ENCODE measurements around the gene RPL27A. TPM values are rescaled to one million over a fixed set of nuclear protein-coding genes. Genes with fewer than 3 reads are reported as not detected.

The RPL27A gene
- total RNA-seq, 1 donor from 2014 or later: 653 TPM

GRCh38 chr11:8720352-8720751 lies 37.8 kb downstream of the RPL27A start:
- DNase-seq (ENCODE audit: low spot score): no peak

- no peak for DNase-seq (ENCODE audit: low spot score)
Observed at GRCh38 chr11:8720868-8721608, 38.4 kb downstream of the RPL27A start.

- DNase-seq (ENCODE audit: low spot score): no peak
Observed at GRCh38 chr11:8721609-8722500, 39.3 kb downstream of the RPL27A start.

GRCh38 chr11:8722809-8723208 lies 40.2 kb downstream of the RPL27A start:
- no peak for DNase-seq (ENCODE audit: low spot score)

GRCh38 chr11:8723711-8724110 lies 41.1 kb downstream of the RPL27A start:
- DNase-seq (ENCODE audit: low spot score): no peak

- DNase-seq (ENCODE audit: low spot score): no peak
Observed at GRCh38 chr11:8724682-8725081, 42.1 kb downstream of the RPL27A start.

GRCh38 chr11:8726395-8726794 lies 43.8 kb downstream of the RPL27A start:
- no peak for DNase-seq (ENCODE audit: low spot score)

GRCh38 chr11:8728563-8728962 lies 46.0 kb downstream of the RPL27A start:
- DNase-seq (ENCODE audit: low spot score): no peak

GRCh38 chr11:8729067-8729466 lies 46.5 kb downstream of the RPL27A start:
- DNase-seq (ENCODE audit: low spot score): no peak

GRCh38 chr11:8729837-8730696 lies 47.5 kb downstream of the RPL27A start:
- no peak for DNase-seq (ENCODE audit: low spot score)

- no peak for DNase-seq (ENCODE audit: low spot score)
Observed at GRCh38 chr11:8730697-8731020, 48.1 kb downstream of the RPL27A start.

- no peak for DNase-seq (ENCODE audit: low spot score)
Observed at GRCh38 chr11:8731647-8732323, 49.2 kb downstream of the RPL27A start.

- no peak for DNase-seq (ENCODE audit: low spot score)
Observed at GRCh38 chr11:8732324-8732670, 49.7 kb downstream of the RPL27A start.

GRCh38 chr11:8732748-8733241 lies 50.2 kb downstream of the RPL27A start:
- DNase-seq (ENCODE audit: low spot score): no peak

GRCh38 chr11:8733852-8734251 lies 51.3 kb downstream of the RPL27A start:
- no peak for DNase-seq (ENCODE audit: low spot score)

- DNase-seq (ENCODE audit: low spot score): no peak
Observed at GRCh38 chr11:8735094-8735493, 52.5 kb downstream of the RPL27A start.

GRCh38 chr11:8739309-8739793 lies 56.8 kb downstream of the RPL27A start:
- no peak for DNase-seq (ENCODE audit: low spot score)
